HEK293 (cell line): ENCODE data around the gene SEC24C.

Source experiments
- CTCF ChIA-PET: fragments of 350-600 bp; formaldehyde crosslinking; extraction: SDS; loops from one replicate; lab custom pipeline; 2021; ENCODE audit warnings: antibody characterized with exemption; lab: Yijun Ruan, JAX
- POLR2A ChIA-PET: fragments of 300-600 bp; formaldehyde crosslinking; extraction: SDS; loops from one replicate; lab custom pipeline; 2020; ENCODE audit warnings: antibody characterized with exemption, inconsistent platforms; lab: Yijun Ruan, JAX
- H3K27ac ChIP-seq: fragments of 200-500 bp; sonication (Bioruptor generic); 2 replicates; pipeline ENCODE4 v1.5.1; 2014; ENCODE audit warnings: low read depth, low read length, control low read depth, inconsistent platforms; ENCODE audit errors: extremely low read depth
- H3K36me3 ChIP-seq, 2 experiments: fragments of 200-500 bp in 1 of 2; sonication (Bioruptor generic) in 1 of 2; 1 replicate in 1 of 2; 2 replicates in 1 of 2; pipeline ENCODE4 v1.5.1; 2014 to 2017; ENCODE audit warnings: inconsistent platforms in 2 of 2, low read length in 2 of 2; ENCODE audit not compliant: control insufficient read depth in 2 of 2, insufficient read depth in 1 of 2
- H3K4me1 ChIP-seq: fragments of 200-500 bp; sonication (Bioruptor generic); 2 replicates; pipeline ENCODE4 v1.5.1; 2014; ENCODE audit warnings: mild to moderate bottlenecking, low read length, inconsistent platforms; ENCODE audit not compliant: control insufficient read depth, insufficient read depth
- H3K4me3 ChIP-seq: 2 replicates; pipeline ENCODE4 v1.5.1; 2011; ENCODE audit warnings: low read depth, mild to moderate bottlenecking, control low read depth, low read length, moderate library complexity
- H3K9me3 ChIP-seq: fragments of 200-500 bp; sonication (Bioruptor generic); 2 replicates; pipeline ENCODE4 v1.5.1; 2014; ENCODE audit warnings: low read depth, low read length, inconsistent platforms; ENCODE audit not compliant: control insufficient read depth, insufficient read depth
- GLIS2 ChIP-seq: fragments of 450-650 bp; formaldehyde crosslinking; IDR thresholded peaks from 2 replicates; pipeline ENCODE4 v1.5.1; 2016; ENCODE audit warnings: missing biosample characterization, missing genetic modification characterization
- KLF17 ChIP-seq: fragments of 450-650 bp; formaldehyde crosslinking; IDR thresholded peaks from 2 replicates; pipeline ENCODE4 v1.5.1; 2016; ENCODE audit warnings: missing biosample characterization, missing genetic modification characterization
- KLF9 ChIP-seq: fragments of 450-650 bp; formaldehyde crosslinking; IDR thresholded peaks from 2 replicates; pipeline ENCODE4 v1.5.1; 2016; ENCODE audit warnings: missing biosample characterization, missing genetic modification characterization, low read depth
- OVOL3 ChIP-seq: fragments of 450-650 bp; formaldehyde crosslinking; IDR thresholded peaks from 2 replicates; pipeline ENCODE4 v1.5.1; 2016; ENCODE audit warnings: missing biosample characterization, missing genetic modification characterization
- PRDM1 ChIP-seq: fragments of 450-650 bp; formaldehyde crosslinking; IDR thresholded peaks from 2 replicates; pipeline ENCODE4; 2016; ENCODE audit warnings: missing biosample characterization, missing genetic modification characterization
- ZBTB6 ChIP-seq: fragments of 450-650 bp; formaldehyde crosslinking; IDR thresholded peaks from 2 replicates; pipeline ENCODE4 v1.5.1; 2017; ENCODE audit warnings: missing biosample characterization, missing genetic modification characterization
- ZNF211 ChIP-seq: fragments of 450-650 bp; formaldehyde crosslinking; IDR thresholded peaks from 2 replicates; pipeline ENCODE4 v1.5.1; 2016; ENCODE audit warnings: low read depth, missing biosample characterization, missing genetic modification characterization
- ZNF24 ChIP-seq: fragments of 450-650 bp; formaldehyde crosslinking; IDR thresholded peaks from 2 replicates; pipeline ENCODE4 v1.5.1; 2016; ENCODE audit warnings: missing biosample characterization, missing genetic modification characterization
- ZNF398 ChIP-seq: fragments of 450-650 bp; formaldehyde crosslinking; IDR thresholded peaks from 2 replicates; pipeline ENCODE4 v1.5.1; 2017; ENCODE audit warnings: missing biosample characterization, missing genetic modification characterization
- ZNF416 ChIP-seq: fragments of 450-650 bp; formaldehyde crosslinking; IDR thresholded peaks from 2 replicates; pipeline ENCODE4 v1.5.1; 2016; ENCODE audit warnings: missing biosample characterization, missing genetic modification characterization
- ZNF449 ChIP-seq: fragments of 450-650 bp; formaldehyde crosslinking; IDR thresholded peaks from 2 replicates; pipeline ENCODE4 v1.5.1; 2017; ENCODE audit warnings: missing biosample characterization, mild to moderate bottlenecking, missing genetic modification characterization, moderate library complexity
- ZNF501 ChIP-seq: fragments of 450-650 bp; formaldehyde crosslinking; IDR thresholded peaks from 2 replicates; pipeline ENCODE4 v1.5.1; 2016; ENCODE audit warnings: missing biosample characterization, missing genetic modification characterization
- ZNF514 ChIP-seq: fragments of 450-650 bp; formaldehyde crosslinking; IDR thresholded peaks from 2 replicates; pipeline ENCODE4 v1.5.1; 2016; ENCODE audit warnings: missing biosample characterization, missing genetic modification characterization
- ZNF571 ChIP-seq: fragments of 450-650 bp; formaldehyde crosslinking; IDR thresholded peaks from 2 replicates; pipeline ENCODE4 v1.5.0; 2017; ENCODE audit warnings: missing biosample characterization, missing genetic modification characterization
- ZNF623 ChIP-seq: fragments of 450-650 bp; formaldehyde crosslinking; IDR thresholded peaks from 2 replicates; pipeline ENCODE4 v1.5.1; 2016; ENCODE audit warnings: missing biosample characterization, missing genetic modification characterization
- ZNF654 ChIP-seq: fragments of 450-650 bp; formaldehyde crosslinking; IDR thresholded peaks from 2 replicates; pipeline ENCODE4 v1.5.1; 2016; ENCODE audit warnings: low read depth, missing biosample characterization, missing genetic modification characterization
- ZNF704 ChIP-seq: fragments of 450-650 bp; formaldehyde crosslinking; IDR thresholded peaks from 2 replicates; pipeline ENCODE4 v1.5.1; 2016; ENCODE audit warnings: missing biosample characterization, missing genetic modification characterization
- ZNF776 ChIP-seq: fragments of 450-650 bp; formaldehyde crosslinking; IDR thresholded peaks from 2 replicates; pipeline ENCODE4 v1.5.0; 2017; ENCODE audit warnings: missing biosample characterization, missing genetic modification characterization, borderline replicate concordance
- TF ChIP-seq, protein P1 (sequence below): fragments of 450-650 bp; formaldehyde crosslinking; IDR thresholded peaks from 2 replicates; pipeline ENCODE4 v1.5.1; 2016; ENCODE audit warnings: missing biosample characterization, missing genetic modification characterization, borderline replicate concordance

Gene SEC24C

GRCh38 chr10:73788864-73789658 is 44.9 kb downstream of the SEC24C start (continued):
- TF ChIP-seq, protein P1, sequence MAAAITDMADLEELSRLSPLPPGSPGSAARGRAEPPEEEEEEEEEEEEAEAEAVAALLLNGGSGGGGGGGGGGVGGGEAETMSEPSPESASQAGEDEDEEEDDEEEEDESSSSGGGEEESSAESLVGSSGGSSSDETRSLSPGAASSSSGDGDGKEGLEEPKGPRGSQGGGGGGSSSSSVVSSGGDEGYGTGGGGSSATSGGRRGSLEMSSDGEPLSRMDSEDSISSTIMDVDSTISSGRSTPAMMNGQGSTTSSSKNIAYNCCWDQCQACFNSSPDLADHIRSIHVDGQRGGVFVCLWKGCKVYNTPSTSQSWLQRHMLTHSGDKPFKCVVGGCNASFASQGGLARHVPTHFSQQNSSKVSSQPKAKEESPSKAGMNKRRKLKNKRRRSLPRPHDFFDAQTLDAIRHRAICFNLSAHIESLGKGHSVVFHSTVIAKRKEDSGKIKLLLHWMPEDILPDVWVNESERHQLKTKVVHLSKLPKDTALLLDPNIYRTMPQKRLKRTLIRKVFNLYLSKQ (tag by site-specific recombination): no peak
- TF ChIP-seq KLF17 (tag by site-specific recombination) (no peak), ZNF501 (tag by site-specific recombination) (no peak), ZNF623 (no peak), ZNF776 (no peak)
- TF ChIP-seq, all 188 proteins: peak for 0

- H3K9me3 ChIP-seq: no peaks in the 10 kb centered on the region
- ChIA-PET POLR2A (no interaction called here), CTCF (no interaction called here)
- peaks cover 3% of the 10 kb centered on the region; the same call in 1 of the 2 replicates for H3K4me1 ChIP-seq
- H3K4me3 ChIP-seq: no peak overlapping the region
- no peak overlapping the region for H3K27ac ChIP-seq
- peaks cover 2 to 70% of the 10 kb centered on the region in 2 experiments for H3K36me3 ChIP-seq
- TF ChIP-seq ZNF398 (tag by site-specific recombination) (no peak), PRDM1 (no peak), KLF9 (tag by site-specific recombination) (no peak), ZNF449 (no peak), OVOL3 (tag by site-specific recombination) (no peak), GLIS2 (no peak), ZNF211 (no peak), ZNF514 (tag by site-specific recombination) (no peak), ZNF24 (tag by site-specific recombination) (no peak)
Observed at GRCh38 chr10:73789659-73790055, 45.5 kb downstream of the SEC24C start.

- Histone ChIP-seq H3K4me1 (no peaks in the 10 kb centered on the region), H3K27ac (no peak overlapping the region), H3K36me3 (peaks cover 13 to 84% of the 10 kb centered on the region in 2 experiments), H3K9me3 (no peaks in the 10 kb centered on the region), H3K4me3 (no peak overlapping the region)
- ChIA-PET CTCF (no interaction called here), POLR2A (interaction anchor here (1.0 kb wide), 1 partner anchor 19 kb away, joined by 3 read pairs; no protein-coding TSS in a partner anchor)
- TF ChIP-seq ZNF571 (tag by site-specific recombination) (no peak), ZNF704 (tag by site-specific recombination) (no peak), ZNF654 (tag by site-specific recombination) (no peak), ZNF416 (tag by site-specific recombination) (no peak), ZBTB6 (tag by site-specific recombination) (no peak)
Observed at GRCh38 chr10:73790886-73791625, 46.9 kb downstream of the SEC24C start.
